Endodermal cell (in vitro differentiated cells): ENCODE data around the gene PAX9. TPM values are rescaled to one million over a fixed set of nuclear protein-coding genes. Genes with fewer than 3 reads are reported as not detected.

Experiments
- DNase-seq: peaks from one replicate; pipeline ENCODE4 v3.0.0-alpha.2; 2017
- H3K27ac ChIP-seq: 2 replicates; pipeline ENCODE4 v1.5.1; 2013; ENCODE audit warnings: mild to moderate bottlenecking, low read depth, low read length, moderate library complexity
- H3K27me3 ChIP-seq: 2 replicates; pipeline ENCODE4 v1.6.1; 2013; ENCODE audit warnings: mild to moderate bottlenecking, low read length, moderate library complexity; ENCODE audit not compliant: insufficient read depth, control insufficient read depth, poor library complexity, severe bottlenecking
- H3K36me3 ChIP-seq: 2 replicates; pipeline ENCODE4 v1.7.0; 2013; ENCODE audit warnings: mild to moderate bottlenecking, low read length, moderate library complexity; ENCODE audit not compliant: control insufficient read depth, insufficient read depth
- H3K4me1 ChIP-seq: one replicate; pipeline ENCODE4 v1.7.0; 2013; ENCODE audit warnings: low read length; ENCODE audit not compliant: control insufficient read depth, insufficient read depth
- H3K4me3 ChIP-seq: 2 replicates; pipeline ENCODE4 v1.5.1; 2013; ENCODE audit warnings: mild to moderate bottlenecking, low read length, moderate library complexity
- H3K9ac ChIP-seq: 2 replicates; pipeline ENCODE4 v1.6.1; 2013; ENCODE audit warnings: mild to moderate bottlenecking, low read length, moderate library complexity; ENCODE audit not compliant: poor library complexity, severe bottlenecking; ENCODE audit errors: extremely low read depth
- H3K9me3 ChIP-seq: 2 replicates; pipeline ENCODE4 v1.6.1; 2013; ENCODE audit warnings: mild to moderate bottlenecking, low read length, moderate library complexity; ENCODE audit not compliant: control insufficient read depth
- H3K27ac Mint-ChIP-seq: 2 replicates; pipeline ENCODE4 v1.8.0; 2020; ENCODE audit warnings: mixed read lengths
- H3K27me3 Mint-ChIP-seq: 2 replicates; pipeline ENCODE4 v1.8.0; 2021; ENCODE audit warnings: mild to moderate bottlenecking, mixed read lengths; ENCODE audit not compliant: insufficient read depth
- H3K36me3 Mint-ChIP-seq: 2 replicates; pipeline ENCODE4 v1.8.0; 2020; ENCODE audit warnings: low read depth, mixed read lengths
- H3K4me1 Mint-ChIP-seq: 2 replicates; pipeline ENCODE4 v1.8.0; 2020; ENCODE audit warnings: mixed read lengths
- H3K4me3 Mint-ChIP-seq: 2 replicates; pipeline ENCODE4 v1.8.0; 2020; ENCODE audit warnings: mild to moderate bottlenecking, moderate library complexity, mixed read lengths
- H3K9me3 Mint-ChIP-seq: 2 replicates; pipeline ENCODE4 v1.8.0; 2020; ENCODE audit warnings: mild to moderate bottlenecking, mixed read lengths
- WGBS, 2 experiments: methylation state at CpG; one replicate each; pipeline versions ENCODE4 v1.1.5 to v1.1.7; 2013; ENCODE audit warnings: missing lambda C conversion rate in 2 of 2, mixed read lengths in 1 of 2; ENCODE audit not compliant: insufficient coverage in 1 of 2, insufficient read length in 1 of 2; 5-methylcytosine and 5-hydroxymethylcytosine counted together
- total RNA-seq, 2 donors: library from RNA; stranded (reverse); fragmentation: NEBNext Ultra II Directional in 1 of 2; extraction: Animal tissue kit (Norgen Biotek cat#: 25700) in 1 of 2; gene quantifications; 2 replicates in 1 of 2; 3 replicates in 1 of 2; pipeline ENCODE4 v1.2.1, GENCODE V29; 2021
- TF ChIP-seq, protein P1 (sequence below): fragments of 200-600 bp; sonication (generic); conservative IDR thresholded peaks from 2 replicates; pipeline ENCODE4 v1.5.0; 2021; ENCODE audit warnings: antibody characterized with exemption, mild to moderate bottlenecking

PAX9 gene
- total RNA-seq, 2 donors from 2014 or later = 0.22 to 0.35 TPM

GRCh38 chr14:36720657-36721056 lies 59.0 kb downstream of the PAX9 start:
- Mint-ChIP-seq H3K4me1 (peaks cover 67% of the 10 kb centered on the region), H3K27me3 (peaks cover 5% of the 10 kb centered on the region), H3K36me3 (no peaks in the 10 kb centered on the region), H3K9me3 (no peaks in the 10 kb centered on the region), H3K4me3 (no peak overlapping the region), H3K27ac (no peak overlapping the region)
- no peak overlapping the region for H3K4me3 ChIP-seq
- no peak overlapping the region for H3K27ac ChIP-seq
- H3K9ac ChIP-seq = no peak overlapping the region
- peak; percentile 48 for DNase-seq
- no peaks in the 10 kb centered on the region for H3K4me1 ChIP-seq
- no peaks in the 10 kb centered on the region for H3K36me3 ChIP-seq
- H3K9me3 ChIP-seq = no peaks in the 10 kb centered on the region
- 64 to 90% methylated on average over 1 to 2 of the region's 2 CpGs for WGBS, 2 experiments
- TF ChIP-seq, protein P1, sequence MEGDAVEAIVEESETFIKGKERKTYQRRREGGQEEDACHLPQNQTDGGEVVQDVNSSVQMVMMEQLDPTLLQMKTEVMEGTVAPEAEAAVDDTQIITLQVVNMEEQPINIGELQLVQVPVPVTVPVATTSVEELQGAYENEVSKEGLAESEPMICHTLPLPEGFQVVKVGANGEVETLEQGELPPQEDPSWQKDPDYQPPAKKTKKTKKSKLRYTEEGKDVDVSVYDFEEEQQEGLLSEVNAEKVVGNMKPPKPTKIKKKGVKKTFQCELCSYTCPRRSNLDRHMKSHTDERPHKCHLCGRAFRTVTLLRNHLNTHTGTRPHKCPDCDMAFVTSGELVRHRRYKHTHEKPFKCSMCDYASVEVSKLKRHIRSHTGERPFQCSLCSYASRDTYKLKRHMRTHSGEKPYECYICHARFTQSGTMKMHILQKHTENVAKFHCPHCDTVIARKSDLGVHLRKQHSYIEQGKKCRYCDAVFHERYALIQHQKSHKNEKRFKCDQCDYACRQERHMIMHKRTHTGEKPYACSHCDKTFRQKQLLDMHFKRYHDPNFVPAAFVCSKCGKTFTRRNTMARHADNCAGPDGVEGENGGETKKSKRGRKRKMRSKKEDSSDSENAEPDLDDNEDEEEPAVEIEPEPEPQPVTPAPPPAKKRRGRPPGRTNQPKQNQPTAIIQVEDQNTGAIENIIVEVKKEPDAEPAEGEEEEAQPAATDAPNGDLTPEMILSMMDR = no peak
- H3K27me3 ChIP-seq = no peaks in the 10 kb centered on the region

DNA sequence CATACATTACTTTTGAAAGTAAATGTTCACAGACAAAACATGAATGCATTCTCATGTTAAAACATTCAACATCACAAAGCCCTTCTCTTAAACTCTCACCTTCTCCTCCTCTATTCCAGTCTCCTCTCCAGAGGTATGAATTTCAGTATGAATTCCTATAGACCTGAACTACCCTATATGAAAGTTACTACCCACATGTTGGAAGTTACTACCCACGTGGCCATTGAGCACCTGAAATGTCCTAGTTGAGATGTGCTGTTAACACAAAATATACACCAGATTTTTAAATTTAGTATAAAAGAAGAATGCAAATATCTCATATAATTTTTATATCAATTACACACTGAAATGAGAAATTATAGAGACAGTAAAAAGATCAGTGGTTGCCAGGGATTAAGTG lies 60.2 kb downstream of the PAX9 start:
- H3K4me3 ChIP-seq = no peak overlapping the region
- H3K27me3 Mint-ChIP-seq = peaks cover 5% of the 10 kb centered on the region
- WGBS, 2 experiments = 82% methylated on average over 1 of the region's 1 CpG; no CpG with 5 or more reads in 1 of the 2 experiments

GRCh38 chr14:36723530-36723929 lies 61.9 kb downstream of the PAX9 start:
- no peaks in the 10 kb centered on the region for H3K36me3 ChIP-seq
- no peaks in the 10 kb centered on the region for H3K9me3 ChIP-seq
- 50 to 75% methylated on average over 1 to 2 of the region's 2 CpGs for WGBS, 2 experiments
- no peaks in the 10 kb centered on the region for H3K4me1 ChIP-seq
- H3K27ac ChIP-seq = no peak overlapping the region
- peaks cover 47% of the 10 kb centered on the region for H3K4me1 Mint-ChIP-seq
- no peak overlapping the region for H3K27ac Mint-ChIP-seq
- H3K9ac ChIP-seq = no peak overlapping the region
- DNase-seq = peak; percentile 59
- no peak overlapping the region for H3K4me3 ChIP-seq
- H3K27me3 ChIP-seq = no peaks in the 10 kb centered on the region
- H3K9me3 Mint-ChIP-seq = no peaks in the 10 kb centered on the region
- TF ChIP-seq, protein P1 = no peak
- no peaks in the 10 kb centered on the region for H3K36me3 Mint-ChIP-seq
- peaks cover 5% of the 10 kb centered on the region for H3K27me3 Mint-ChIP-seq
- no peak overlapping the region for H3K4me3 Mint-ChIP-seq

More for the DNA sequence above, 60.2 kb downstream of the PAX9 start:
- H3K4me3 Mint-ChIP-seq = no peak overlapping the region
- Histone ChIP-seq H3K4me1 (no peaks in the 10 kb centered on the region), H3K9ac (no peak overlapping the region), H3K27me3 (no peaks in the 10 kb centered on the region), H3K27ac (no peak overlapping the region), H3K36me3 (no peaks in the 10 kb centered on the region), H3K9me3 (no peaks in the 10 kb centered on the region)
- TF ChIP-seq, protein P1 = no peak
- no peaks in the 10 kb centered on the region for H3K9me3 Mint-ChIP-seq
- DNase-seq = no peak
- peaks cover 60% of the 10 kb centered on the region for H3K4me1 Mint-ChIP-seq
- no peak overlapping the region for H3K27ac Mint-ChIP-seq
- no peaks in the 10 kb centered on the region for H3K36me3 Mint-ChIP-seq
